Neuronal stem cell (in vitro differentiated cells): ENCODE results near the gene OR2B6.

Experiments used
- DNase-seq: peaks from one replicate; pipeline ENCODE4 v3.0.0-alpha.2; 2013; ENCODE audit warnings: low spot score
- H2AFZ ChIP-seq: one replicate; pipeline ENCODE4 v1.6.1; 2013; ENCODE audit warnings: mild to moderate bottlenecking, low read length, inconsistent platforms
- H2AK5ac ChIP-seq: 2 replicates; pipeline ENCODE4 v1.6.1; 2013; ENCODE audit warnings: low read depth, mild to moderate bottlenecking, inconsistent platforms, low read length, moderate library complexity, mixed read lengths
- H2BK120ac ChIP-seq: 2 replicates; pipeline ENCODE4 v1.6.1; 2013; ENCODE audit warnings: low read depth, mild to moderate bottlenecking, inconsistent platforms, low read length, moderate library complexity, mixed read lengths
- H2BK12ac ChIP-seq: one replicate; pipeline ENCODE4 v1.6.1; 2013; ENCODE audit warnings: low read length, inconsistent platforms
- H2BK15ac ChIP-seq: 2 replicates; pipeline ENCODE4 v1.6.1; 2013; ENCODE audit warnings: mild to moderate bottlenecking, low read length, inconsistent platforms, mixed read lengths
- H2BK5ac ChIP-seq: one replicate; pipeline ENCODE4 v1.6.1; 2013; ENCODE audit warnings: inconsistent platforms, mild to moderate bottlenecking, low read length, moderate library complexity
- H3K14ac ChIP-seq: one replicate; pipeline ENCODE4 v1.6.1; 2013; ENCODE audit warnings: low read length, inconsistent platforms
- H3K18ac ChIP-seq: 2 replicates; pipeline ENCODE4 v1.6.1; 2013; ENCODE audit warnings: low read length, inconsistent platforms
- H3K23ac ChIP-seq: 2 replicates; pipeline ENCODE4 v1.6.1; 2013; ENCODE audit warnings: low read depth, mild to moderate bottlenecking, mixed read lengths, low read length, inconsistent platforms; ENCODE audit not compliant: poor library complexity
- H3K27ac ChIP-seq: replicated peaks from 3 replicates; pipeline ENCODE4 v1.5.1; 2013; ENCODE audit warnings: low read length, inconsistent platforms
- H3K27me3 ChIP-seq, 3 experiments: 2 replicates each; pipeline ENCODE4 v1.6.1; 2013; ENCODE audit warnings: low read length in 3 of 3, mild to moderate bottlenecking in 2 of 3, inconsistent platforms in 1 of 3, low read depth in 1 of 3, mixed read lengths in 1 of 3, moderate library complexity in 1 of 3; ENCODE audit not compliant: control insufficient read depth in 3 of 3, insufficient read depth in 3 of 3
- H3K36me3 ChIP-seq, 2 donors: replicated peaks in 1 of 2; 2 replicates each; pipeline ENCODE4 v1.6.1; 2013; ENCODE audit warnings: low read length in 2 of 2; ENCODE audit not compliant: control insufficient read depth in 2 of 2, insufficient read depth in 2 of 2
- H3K4ac ChIP-seq: 2 replicates; pipeline ENCODE4 v1.6.1; 2013; ENCODE audit warnings: inconsistent platforms, mild to moderate bottlenecking, low read length, moderate library complexity
- H3K4me1 ChIP-seq, 2 donors: 1 replicate in 1 of 2; 2 replicates in 1 of 2; pipeline ENCODE4 v1.6.1; 2013; ENCODE audit warnings: low read length in 2 of 2, low read depth in 1 of 2; ENCODE audit not compliant: control insufficient read depth in 2 of 2, insufficient read depth in 1 of 2
- H3K4me2 ChIP-seq: one replicate; pipeline ENCODE4 v1.6.1; 2013; ENCODE audit warnings: mild to moderate bottlenecking, low read length, inconsistent platforms; ENCODE audit not compliant: insufficient read depth, poor library complexity, severe bottlenecking
- H3K4me3 ChIP-seq, 2 donors: 2 replicates each; pipeline ENCODE4 v1.5.1; 2013; ENCODE audit warnings: low read length in 2 of 2, mild to moderate bottlenecking in 2 of 2, inconsistent platforms in 1 of 2, moderate library complexity in 1 of 2
- H3K79me1 ChIP-seq: one replicate; pipeline ENCODE4 v1.6.1; 2013; ENCODE audit warnings: low read depth, mild to moderate bottlenecking, inconsistent platforms, low read length, moderate library complexity
- H3K9ac ChIP-seq: one replicate; pipeline ENCODE4 v1.6.1; 2013; ENCODE audit warnings: mild to moderate bottlenecking, low read depth, low read length, inconsistent platforms; ENCODE audit not compliant: poor library complexity
- H3K9me3 ChIP-seq, 2 donors: replicated peaks in 1 of 2; 2 replicates each; pipeline versions ENCODE3 to v1.6.1; 2013; ENCODE audit warnings: low read length in 2 of 2, mild to moderate bottlenecking in 2 of 2, inconsistent platforms in 1 of 2, low read depth in 1 of 2, mixed read lengths in 1 of 2, moderate library complexity in 1 of 2; ENCODE audit not compliant: control insufficient read depth in 2 of 2, insufficient read depth in 1 of 2
- H4K8ac ChIP-seq: one replicate; pipeline ENCODE4 v1.6.1; 2013; ENCODE audit warnings: low read depth, mild to moderate bottlenecking, inconsistent platforms, low read length, moderate library complexity
- H4K91ac ChIP-seq: one replicate; pipeline ENCODE4 v1.6.1; 2013; ENCODE audit warnings: low read length, low read depth, mild to moderate bottlenecking, inconsistent platforms; ENCODE audit not compliant: poor library complexity
- WGBS, 2 donors: extraction: QIAGEN DNeasy Blood & Tissue Kit; methylation state at CpG; one replicate each; pipeline ENCODE4 v1.1.7; 2013; ENCODE audit warnings: missing lambda C conversion rate in 2 of 2, mixed read lengths in 1 of 2; ENCODE audit not compliant: insufficient read length in 2 of 2, insufficient replicate concordance in 1 of 2; ENCODE audit errors: extremely low coverage in 2 of 2; 5-methylcytosine and 5-hydroxymethylcytosine counted together

OR2B6 gene

DNA sequence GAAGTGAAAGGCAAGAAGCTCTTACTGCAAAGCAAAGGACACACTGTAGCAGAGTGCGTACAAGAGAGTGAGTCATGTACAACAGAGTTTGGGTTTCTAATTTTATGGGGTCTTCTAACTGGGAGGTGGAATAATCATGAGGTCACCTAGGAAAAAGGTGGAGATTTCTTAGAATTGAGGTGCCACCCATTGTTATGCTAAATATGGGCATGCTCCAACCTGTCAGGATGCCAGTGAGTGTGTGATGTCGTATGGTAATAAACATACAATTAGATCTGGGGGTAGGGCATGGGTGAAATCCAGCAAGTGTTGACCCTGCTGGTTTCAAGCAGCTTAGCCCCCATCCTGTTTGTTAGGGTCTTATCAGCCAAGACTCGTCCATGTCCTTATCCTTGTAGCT, 46.6 kb downstream of the OR2B6 start:
- Histone ChIP-seq H3K27me3 (peaks cover 0 to 6% (median 0%) of the 10 kb centered on the region in 3 experiments), H4K8ac (no peak overlapping the region), H2AK5ac (no peak overlapping the region), H2BK120ac (no peak overlapping the region), H3K23ac (no peak overlapping the region), H3K27ac (no peak overlapping the region), H3K4ac (no peak overlapping the region), H3K79me1 (no peaks in the 10 kb centered on the region), H2BK12ac (no peak overlapping the region), H3K36me3 (no peaks in the 10 kb centered on the region), H3K9me3 (no peaks in the 10 kb centered on the region), H3K4me3 (no peak overlapping the region), H3K4me2 (no peak overlapping the region), H4K91ac (no peak overlapping the region), H3K14ac (no peak overlapping the region), H3K9ac (no peak overlapping the region), H3K4me1 (peaks cover 6 to 7% of the 10 kb centered on the region in 2 donors), H2BK15ac (no peak overlapping the region), H2BK5ac (no peak overlapping the region), H3K18ac (no peak overlapping the region), H2AFZ (no peak overlapping the region)
- no peak for DNase-seq
- WGBS, 2 donors = no CpG with 5 or more reads among the region's 3 CpGs

DNA sequence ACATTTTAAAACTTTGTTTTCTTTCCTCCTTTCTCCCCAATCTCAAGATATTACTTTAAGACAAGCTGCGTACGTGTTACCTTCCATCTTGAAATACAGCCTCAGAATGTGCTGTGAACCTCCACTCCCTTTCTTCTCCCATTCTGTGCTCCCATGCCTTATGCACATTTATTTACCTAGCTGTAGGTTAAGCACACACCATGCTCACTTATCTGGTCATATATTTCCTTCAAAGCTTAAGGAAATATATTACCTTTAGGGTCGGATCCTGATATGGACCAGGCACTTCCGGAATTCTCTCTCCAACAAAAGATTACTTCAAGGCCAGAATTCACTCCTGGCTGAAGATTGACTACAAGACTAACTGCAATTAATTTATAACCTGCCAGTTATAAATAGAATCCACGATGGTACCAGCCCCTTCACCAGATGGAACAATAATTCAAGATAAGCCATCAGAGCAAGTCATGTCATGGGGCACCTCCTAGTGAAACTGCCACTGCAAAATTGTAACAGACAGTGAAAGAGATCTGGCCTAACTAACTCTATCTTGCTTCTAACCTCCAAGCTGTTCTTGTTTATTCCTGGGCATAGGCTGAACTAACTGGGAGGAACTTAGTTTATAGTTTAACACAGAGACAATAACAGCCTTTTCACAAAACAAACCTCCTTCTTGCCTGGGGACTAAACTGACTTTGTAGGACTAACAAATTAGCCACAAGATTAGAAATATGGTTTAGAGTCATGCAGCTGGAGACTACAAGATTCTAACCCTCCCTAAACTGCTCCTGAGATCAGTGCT, 47.5 kb downstream of the OR2B6 start:
- Histone ChIP-seq H3K9me3 (no peaks in the 10 kb centered on the region), H3K36me3 (no peaks in the 10 kb centered on the region), H3K4me3 (no peak overlapping the region), H2BK15ac (no peak overlapping the region), H2AFZ (peak overlapping the region; percentile 25), H3K27me3 (peaks cover 0 to 6% (median 0%) of the 10 kb centered on the region in 3 experiments), H3K14ac (no peak overlapping the region), H3K27ac (peak overlapping the region; percentile 25), H4K8ac (no peak overlapping the region), H2BK5ac (no peak overlapping the region), H3K4ac (no peak overlapping the region), H3K4me2 (no peak overlapping the region), H2AK5ac (no peak overlapping the region), H4K91ac (no peak overlapping the region), H3K23ac (no peak overlapping the region), H3K18ac (no peak overlapping the region), H3K79me1 (no peaks in the 10 kb centered on the region), H3K9ac (no peak overlapping the region), H3K4me1 (peaks cover 6 to 7% of the 10 kb centered on the region in 2 donors), H2BK120ac (no peak overlapping the region), H2BK12ac (no peak overlapping the region)
- no CpG with 5 or more reads among the region's 5 CpGs for WGBS, 2 donors
- no peak for DNase-seq

DNA sequence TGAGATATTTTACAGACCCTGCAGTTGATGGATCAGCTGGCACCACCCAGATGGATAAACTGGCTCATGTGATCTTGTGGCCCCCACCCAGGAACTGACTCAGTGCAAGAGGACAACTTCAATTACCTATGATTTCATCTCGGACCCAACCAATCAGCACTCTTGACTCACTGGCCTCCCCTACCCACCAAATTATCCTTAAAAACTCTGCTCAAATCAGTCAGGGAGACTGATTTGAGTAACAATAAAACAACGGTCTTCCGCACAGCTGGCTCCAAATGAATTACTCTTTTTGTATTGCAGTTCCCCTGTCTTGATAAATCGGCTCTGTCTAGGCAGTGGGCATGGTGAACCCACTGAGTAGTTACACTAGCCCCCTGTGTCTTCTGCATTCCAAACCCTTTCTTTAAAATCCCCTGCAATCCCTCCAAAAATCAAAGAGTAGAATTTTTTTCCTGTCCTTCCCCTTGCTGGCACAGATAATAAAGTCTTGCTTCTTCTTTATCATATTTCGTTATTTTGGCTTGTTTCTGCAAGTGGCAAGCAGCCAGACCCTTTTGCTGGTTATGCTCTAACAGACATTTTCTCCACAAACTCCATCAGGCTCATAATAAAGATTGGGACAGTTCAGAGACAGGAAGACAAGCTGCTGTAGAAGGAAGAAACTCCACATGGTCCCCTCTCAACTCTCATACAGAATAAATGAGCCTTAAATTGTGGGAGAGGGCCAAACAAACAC, 48.3 kb downstream of the OR2B6 start:
- no peaks in the 10 kb centered on the region for H3K9me3 ChIP-seq
- H3K23ac ChIP-seq = no peak overlapping the region
- H2AK5ac ChIP-seq = no peak overlapping the region
- peak overlapping the region; percentile 25 for H3K27ac ChIP-seq
- H2BK5ac ChIP-seq = no peak overlapping the region
- H3K4ac ChIP-seq = no peak overlapping the region
- H3K79me1 ChIP-seq = no peaks in the 10 kb centered on the region
- H4K8ac ChIP-seq = no peak overlapping the region
- no peak overlapping the region for H3K4me2 ChIP-seq
- H3K9ac ChIP-seq = no peak overlapping the region
- H3K4me3 ChIP-seq = no peak overlapping the region
- no peak overlapping the region for H3K14ac ChIP-seq
- peaks cover 0 to 6% (median 0%) of the 10 kb centered on the region in 3 experiments for H3K27me3 ChIP-seq
- H3K36me3 ChIP-seq = no peaks in the 10 kb centered on the region
- peak overlapping the region; percentile 25 for H2AFZ ChIP-seq
- H2BK120ac ChIP-seq = no peak overlapping the region
- H2BK12ac ChIP-seq = no peak overlapping the region
- peaks cover 6 to 7% of the 10 kb centered on the region in 2 donors for H3K4me1 ChIP-seq
- no peak overlapping the region for H3K18ac ChIP-seq
- WGBS, 2 donors = no CpG with 5 or more reads among the region's 5 CpGs
- no peak overlapping the region for H4K91ac ChIP-seq
- H2BK15ac ChIP-seq = no peak overlapping the region
- peak; percentile 12 for DNase-seq

DNA sequence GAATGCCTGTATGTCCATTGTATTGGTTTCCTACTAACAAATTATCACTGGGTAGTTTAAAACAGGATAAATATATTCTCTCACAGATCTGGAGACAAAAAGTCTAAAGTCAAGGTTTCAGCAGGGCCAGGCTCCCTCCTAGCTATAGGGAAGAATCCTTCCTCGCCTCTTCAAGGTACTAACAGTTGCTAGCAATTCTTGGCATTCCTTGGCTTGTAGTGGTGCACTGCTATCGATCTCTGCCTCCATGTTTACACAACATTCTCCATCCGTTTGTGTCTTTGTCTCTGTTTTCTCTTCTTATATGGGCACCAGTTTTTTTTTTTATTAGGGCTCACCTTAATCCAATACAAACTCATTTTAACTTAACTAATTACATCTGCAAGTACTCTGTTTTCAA, 48.9 kb downstream of the OR2B6 start:
- no peak for DNase-seq
- H2AFZ ChIP-seq = no peak overlapping the region
- no peak overlapping the region for H3K4me2 ChIP-seq
- H4K8ac ChIP-seq = no peak overlapping the region
- H3K18ac ChIP-seq = no peak overlapping the region
- H3K27me3 ChIP-seq = peaks cover 0 to 6% (median 0%) of the 10 kb centered on the region in 3 experiments
- no peaks in the 10 kb centered on the region for H3K9me3 ChIP-seq
- no peak overlapping the region for H3K4ac ChIP-seq
- no CpG with 5 or more reads among the region's 3 CpGs for WGBS, 2 donors
- H3K9ac ChIP-seq = no peak overlapping the region
- no peak overlapping the region for H3K27ac ChIP-seq
- no peak overlapping the region for H2BK5ac ChIP-seq
- no peak overlapping the region for H2BK15ac ChIP-seq
- no peak overlapping the region for H3K14ac ChIP-seq
- H3K23ac ChIP-seq = no peak overlapping the region
- no peak overlapping the region for H2BK120ac ChIP-seq
- H2BK12ac ChIP-seq = no peak overlapping the region
- H4K91ac ChIP-seq = no peak overlapping the region
- H3K79me1 ChIP-seq = no peaks in the 10 kb centered on the region
- H3K4me3 ChIP-seq = no peak overlapping the region
- peaks cover 6 to 7% of the 10 kb centered on the region in 2 donors for H3K4me1 ChIP-seq
- no peak overlapping the region for H2AK5ac ChIP-seq
- H3K36me3 ChIP-seq = no peaks in the 10 kb centered on the region
